Astrocyte (in vitro differentiated cells and primary cell): ENCODE results near the gene CACNA1A.

Source experiments
- CTCF ChIP-seq: IDR thresholded peaks from 2 replicates; pipeline ENCODE4 v1.5.1; 2011; ENCODE audit warnings: low read depth, mild to moderate bottlenecking, inconsistent platforms, low read length, moderate library complexity; ENCODE audit not compliant: insufficient read depth
- EZH2 ChIP-seq: IDR thresholded peaks from 2 replicates; pipeline ENCODE4 v1.6.1; 2012; ENCODE audit warnings: mild to moderate bottlenecking, low read length, inconsistent platforms; ENCODE audit not compliant: insufficient read depth

- TF ChIP-seq CTCF (no peak), EZH2 (no peak)
Measured at GRCh38 chr19:13547102-13547501, 40.8 kb upstream of the CACNA1A start.
